GM18502 (cell line): Measurements from ENCODE around the gene BCO1.
A peak's percentile ranks its signal among the peaks of the same experiment; 100 is the strongest.

Experiments
- ATAC-seq: cut with Tn5 transposase; IDR thresholded peaks from one replicate; pipeline ENCODE4 v1.9.1; 2021; ENCODE audit warnings: mild to moderate bottlenecking; ENCODE audit not compliant: unreplicated experiment, poor library complexity

BCO1 gene

GRCh38 chr16:81314603-81315270 is 76.2 kb downstream of the BCO1 start, which contains the start of gene GAN:
GAN (plus strand) TSS chr16:81314962; CDS start chr16:81315114, 152 bp downstream.
- ATAC-seq, result peak; percentile 95

GRCh38 chr16:81315271-81316175 is 77.0 kb downstream of the BCO1 start:
- ATAC-seq, result peak; percentile 31

GRCh38 chr16:81316176-81316496 is 77.6 kb downstream of the BCO1 start:
- ATAC-seq, result no peak

GRCh38 chr16:81318711-81319110 is 80.2 kb downstream of the BCO1 start:
- ATAC-seq, result no peak

- ATAC-seq, result no peak
These were observed 80.9 kb downstream of the BCO1 start for GRCh38 chr16:81319221-81319912.

- ATAC-seq, result no peak
These were observed 82.5 kb downstream of the BCO1 start for GRCh38 chr16:81321039-81321438.

- ATAC-seq, result no peak
These were observed 83.0 kb downstream of the BCO1 start for GRCh38 chr16:81321536-81321935.

- no peak for ATAC-seq
These were observed 86.3 kb downstream of the BCO1 start for GRCh38 chr16:81324808-81325207.

GRCh38 chr16:81327011-81327410 is 88.5 kb downstream of the BCO1 start:
- ATAC-seq, result no peak

GRCh38 chr16:81327447-81328196 is 89.1 kb downstream of the BCO1 start:
- ATAC-seq, result no peak

- no peak for ATAC-seq
These were observed 91.5 kb downstream of the BCO1 start for GRCh38 chr16:81329947-81330346.

GRCh38 chr16:81333356-81333755 is 94.9 kb downstream of the BCO1 start:
- ATAC-seq, result no peak

- ATAC-seq, result no peak
These were observed 97.2 kb downstream of the BCO1 start for GRCh38 chr16:81335669-81336068.

- ATAC-seq, result no peak
These were observed 98.6 kb downstream of the BCO1 start for GRCh38 chr16:81337097-81337496.
